ENCODE measurements around the gene CSF1. TPM values are rescaled to one million over a fixed set of nuclear protein-coding genes. Genes with fewer than 3 reads are reported as not detected.

CSF1 gene
- total and polyA plus RNA-seq, 2 of the 13 experiments (the other 11 are each of a cell fraction or from before 2014, with no cell fraction given), result 4.6 to 13.3 TPM

GRCh38 chr1:109917768-109918606, 7.3 kb downstream of the CSF1 start:
- Histone ChIP-seq H3K9me3 (ENCODE audit: low read length) (no peaks in the 10 kb centered on the region), H3K27me3 (ENCODE audit: control insufficient read depth in 1 of 2, insufficient read depth in 2 of 2, low read length in 2 of 2) (no peaks in the 10 kb centered on the region), H4K20me1 (ENCODE audit: insufficient read depth, low read length) (no peaks in the 10 kb centered on the region), H3K79me2 (ENCODE audit: insufficient read depth, low read length) (peaks cover 11% of the 10 kb centered on the region), H3K9ac (ENCODE audit: insufficient read depth, low read depth, low read length) (no peak overlapping the region), H2AFZ (ENCODE audit: low read length) (no peak overlapping the region), H3K4me1 (ENCODE audit: insufficient read depth, low read length) (peaks cover 36% of the 10 kb centered on the region), H3K4me3 (replicated peaks in 1 of 3; ENCODE audit: insufficient read depth in 1 of 3, low read depth in 2 of 3, low read length in 3 of 3) (no peak overlapping the region), H3K36me3 (replicated peaks in 1 of 2; ENCODE audit: control insufficient read depth in 1 of 2, insufficient read depth in 2 of 2, low read length in 2 of 2) (peaks cover 4 to 51% of the 10 kb centered on the region in 2 experiments), H3K4me2 (ENCODE audit: low read depth, low read length) (no peak overlapping the region), H3K27ac (ENCODE audit: extremely low read length, insufficient read depth, low read length) (no peak overlapping the region)
- WGBS (ENCODE audit: low lambda C conversion rate), result 84% methylated on average over 6 of the region's 6 CpGs
- ChIA-PET CTCF (ENCODE audit: low intra/inter-chr PET ratio, low total read pairs) (no interaction called here), POLR2A (interaction anchor here (1.2 kb wide), 1 partner anchor 66 kb away, joined by 3 read pairs; the partner anchor contains the start of gene AHCYL1)
- intact Hi-C loops (cut with micrococcal nuclease; ENCODE audit: unreplicated experiment) (no loop called here), in situ Hi-C loops (cut with HindIII; ENCODE audit: extremely low pct_ligation_motif_present, low pct_unique_long_range_greater_than_20kb) (no loop called here)
- no TSS peak for BruUV-seq (replicated peaks)
- DNase-seq (ENCODE audit: low spot score) (no peak), ATAC-seq (peak; percentile 68), FAIRE-seq (no peak)
- TF ChIP-seq SIX4 (CRISPR knock-in tag; IDR thresholded peaks at IDR 0.05), result no peak
- TF ChIP-seq HIVEP1 (CRISPR knock-in tag; IDR thresholded peaks at IDR 0.05), result no peak
- TF ChIP-seq ZNF850 (CRISPR knock-in tag; conservative IDR thresholded peaks at IDR 0.05), result no peak
- peak; percentile 16; the same call in 1 of the 2 replicates for TF ChIP-seq MAX (IDR thresholded peaks at IDR 0.05)
- TF ChIP-seq ASH2L (IDR thresholded peaks at IDR 0.05; ENCODE audit: insufficient read length, low read depth, low read length), result no peak
- TF ChIP-seq ZBTB33 (CRISPR knock-in tag; IDR thresholded peaks at IDR 0.05), result peak; percentile 68
- TF ChIP-seq ZNF816 (CRISPR knock-in tag; IDR thresholded peaks at IDR 0.05; ENCODE audit: borderline replicate concordance), result no peak
- peak; percentile 35; the same call in 1 of the 2 replicates for TF ChIP-seq CTCF (CRISPR knock-in tag; IDR thresholded peaks at IDR 0.05)
- no peak for TF ChIP-seq HOXA3 (CRISPR knock-in tag; IDR thresholded peaks at IDR 0.05)
- TF ChIP-seq RBM39 (IDR thresholded peaks at IDR 0.05; ENCODE audit: low read depth, low read length, poor library complexity, severe bottlenecking), result no peak
- TF ChIP-seq HMGXB4 (CRISPR knock-in tag; IDR thresholded peaks at IDR 0.05; ENCODE audit: borderline replicate concordance in 1 of 2, low read depth in 1 of 2), result no peak
- TF ChIP-seq EP300 (IDR thresholded peaks at IDR 0.05; ENCODE audit: low read depth in 2 of 2, low read length in 2 of 2), result no peak
- TF ChIP-seq EP300 (CRISPR knock-in tag; IDR thresholded peaks at IDR 0.05; ENCODE audit: borderline replicate concordance), result no peak
- TF ChIP-seq FOXA1 (IDR thresholded peaks at IDR 0.05), result 0 out of 2 replicates have a peak, but pooled peaks have one; percentile 32
- TF ChIP-seq FOXA1 (CRISPR knock-in tag; IDR thresholded peaks at IDR 0.05), result no peak

Measured in HepG2 (cell line).